ENCODE measurements around the gene NDUFAF7. TPM values are rescaled to one million over a fixed set of nuclear protein-coding genes. Genes with fewer than 3 reads are reported as not detected.
"Not testable (repeated sequence)": the region's sequence is repeated elsewhere in the genome, so short reads cannot be mapped to it uniquely, and the experiment has no call there.

Gene NDUFAF7
- total RNA-seq, 4 donors from 2014 or later = 11.9 to 17.3 (median 12.5) TPM

- TF ChIP-seq, protein P1, sequence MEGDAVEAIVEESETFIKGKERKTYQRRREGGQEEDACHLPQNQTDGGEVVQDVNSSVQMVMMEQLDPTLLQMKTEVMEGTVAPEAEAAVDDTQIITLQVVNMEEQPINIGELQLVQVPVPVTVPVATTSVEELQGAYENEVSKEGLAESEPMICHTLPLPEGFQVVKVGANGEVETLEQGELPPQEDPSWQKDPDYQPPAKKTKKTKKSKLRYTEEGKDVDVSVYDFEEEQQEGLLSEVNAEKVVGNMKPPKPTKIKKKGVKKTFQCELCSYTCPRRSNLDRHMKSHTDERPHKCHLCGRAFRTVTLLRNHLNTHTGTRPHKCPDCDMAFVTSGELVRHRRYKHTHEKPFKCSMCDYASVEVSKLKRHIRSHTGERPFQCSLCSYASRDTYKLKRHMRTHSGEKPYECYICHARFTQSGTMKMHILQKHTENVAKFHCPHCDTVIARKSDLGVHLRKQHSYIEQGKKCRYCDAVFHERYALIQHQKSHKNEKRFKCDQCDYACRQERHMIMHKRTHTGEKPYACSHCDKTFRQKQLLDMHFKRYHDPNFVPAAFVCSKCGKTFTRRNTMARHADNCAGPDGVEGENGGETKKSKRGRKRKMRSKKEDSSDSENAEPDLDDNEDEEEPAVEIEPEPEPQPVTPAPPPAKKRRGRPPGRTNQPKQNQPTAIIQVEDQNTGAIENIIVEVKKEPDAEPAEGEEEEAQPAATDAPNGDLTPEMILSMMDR (IDR thresholded peaks at IDR 0.05) = no peak
- ATAC-seq (ENCODE audit: low FRiP score) (peak; percentile 62), DNase-seq (ENCODE audit: low spot score) (no peak)
Measured at GRCh38 chr2:37283207-37283606, 51.7 kb downstream of the NDUFAF7 start.

DNA sequence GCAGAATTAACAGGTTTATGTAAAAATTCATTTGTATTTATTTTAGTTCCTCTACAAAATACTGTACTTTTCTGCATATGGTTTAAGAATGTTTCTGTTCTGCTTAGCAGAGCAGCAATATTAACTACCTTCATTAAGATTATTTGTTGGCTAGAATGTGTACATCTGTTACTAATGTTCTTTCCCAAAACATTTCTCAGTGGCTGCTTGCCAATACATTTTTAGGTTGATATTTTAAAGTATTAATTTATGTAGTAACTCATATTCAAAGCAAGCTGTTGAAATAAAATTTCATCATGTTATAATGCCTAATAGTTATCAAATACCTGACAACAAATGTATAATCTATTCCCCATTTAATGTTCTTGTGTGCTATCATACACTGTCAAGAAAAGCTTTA is 52.9 kb downstream of the NDUFAF7 start:
- ATAC-seq (ENCODE audit: low FRiP score) = no peak
- no peak for DNase-seq (ENCODE audit: low spot score)
- TF ChIP-seq, protein P1 (IDR thresholded peaks at IDR 0.05) = no peak

DNA sequence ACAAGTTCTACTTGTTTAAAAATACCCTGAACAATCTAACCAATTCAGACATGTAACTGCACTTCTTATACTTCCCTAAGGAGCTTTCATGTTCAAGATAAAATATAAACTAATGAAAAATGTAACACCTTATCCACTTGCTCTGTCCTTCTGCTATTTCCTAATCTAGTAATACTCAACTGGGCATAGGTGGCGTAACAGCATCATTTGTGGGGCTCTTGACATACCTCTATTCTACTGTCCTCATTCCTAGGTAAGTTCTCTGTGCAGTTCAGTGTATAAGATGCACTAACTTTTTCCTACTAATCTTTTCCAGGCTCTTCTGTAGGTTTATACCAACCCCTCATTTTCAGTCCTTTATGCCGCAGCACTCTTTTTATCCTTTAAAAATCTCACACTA is 56.5 kb downstream of the NDUFAF7 start:
- ATAC-seq (ENCODE audit: low FRiP score) = no peak
- TF ChIP-seq, protein P1 (IDR thresholded peaks at IDR 0.05) = no peak
- DNase-seq (ENCODE audit: low spot score) = no peak

DNA sequence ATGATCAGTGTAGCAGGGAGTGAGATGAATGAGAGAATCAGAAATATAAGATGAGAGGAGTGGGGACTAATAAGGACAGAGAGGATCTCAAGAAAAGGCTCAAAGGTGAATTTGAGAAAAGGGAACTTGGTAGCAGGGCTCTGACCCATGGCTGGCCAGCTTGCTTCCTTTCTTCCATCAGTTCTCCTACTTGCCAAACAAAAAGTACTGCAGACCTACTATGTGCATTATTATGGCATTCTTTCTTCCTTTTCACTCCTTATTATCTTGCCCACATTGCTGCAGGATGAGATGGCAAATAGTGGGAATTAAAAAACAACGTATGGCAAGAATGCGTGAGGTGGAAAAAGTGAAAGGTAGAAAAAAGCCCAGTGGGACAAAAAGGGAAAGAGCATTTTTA is 60.2 kb downstream of the NDUFAF7 start:
- TF ChIP-seq, protein P1 (IDR thresholded peaks at IDR 0.05) = no peak
- ATAC-seq (ENCODE audit: low FRiP score) (no peak), DNase-seq (ENCODE audit: low spot score) (no peak)

DNA sequence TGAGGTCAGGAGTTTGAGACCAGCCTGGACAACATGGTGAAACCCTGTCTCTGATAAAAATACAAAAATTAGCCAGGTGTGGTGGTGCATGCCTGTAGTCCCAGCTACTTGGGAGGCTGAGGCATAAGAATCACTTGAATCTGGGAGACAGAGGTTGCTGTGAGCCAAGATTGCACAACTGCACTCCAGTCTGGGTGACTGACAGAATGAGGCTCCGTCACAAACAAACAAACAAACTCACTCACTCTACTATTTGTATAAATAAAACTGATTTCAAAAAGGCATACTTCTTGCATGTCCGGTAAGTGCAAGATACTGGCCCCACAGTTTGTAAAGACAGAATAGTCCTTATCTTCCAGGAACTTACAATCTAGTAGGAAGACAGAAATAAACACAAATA is 63.4 kb downstream of the NDUFAF7 start:
- DNase-seq (ENCODE audit: low spot score); ATAC-seq (ENCODE audit: low FRiP score): not testable (repeated sequence)

GRCh38 chr2:37295469-37296073 is 64.1 kb downstream of the NDUFAF7 start:
- DNase-seq (ENCODE audit: low spot score) = no peak
- ATAC-seq (ENCODE audit: low FRiP score) = no peak
- TF ChIP-seq, protein P1 (IDR thresholded peaks at IDR 0.05) = no peak

GRCh38 chr2:37297632-37298031 is 66.2 kb downstream of the NDUFAF7 start:
- ATAC-seq (ENCODE audit: low FRiP score) = no peak
- TF ChIP-seq, protein P1 (IDR thresholded peaks at IDR 0.05) = no peak
- no peak for DNase-seq (ENCODE audit: low spot score)

Other genes with a start within 250 kb of the NDUFAF7 start
- gene HEATR5B, start 147.3 kb upstream of the NDUFAF7 start, total RNA-seq = 10 to 100 TPM; 27.7 to 50.4 (median 35.5) TPM
- gene GPATCH11, start 147.1 kb upstream of the NDUFAF7 start, total RNA-seq = 10 to 100 TPM; 16.6 to 38.5 (median 17.2) TPM
- gene EIF2AK2, start 74.7 kb upstream of the NDUFAF7 start, total RNA-seq = 10 to 100 TPM; 19.1 to 46.8 (median 22.5) TPM
- not detected for gene SULT6B1, start 43.0 kb upstream of the NDUFAF7 start, total RNA-seq
- gene CEBPZOS, start 35.2 kb upstream of the NDUFAF7 start, total RNA-seq = 10 to 100 TPM; 14.1 to 23.7 (median 20.1) TPM
- gene CEBPZ, start 62 bp upstream of the NDUFAF7 start, total RNA-seq = 10 to 100 TPM; 30.6 to 67.3 (median 40.9) TPM
- 10 to 100 TPM; 26.4 to 68.3 (median 42.3) TPM for gene PRKD3, start 93.2 kb downstream of the NDUFAF7 start, total RNA-seq
- 10 to 100 TPM in 1 of 4 donors, 1 to 10 TPM in 3; 1.9 to 10.9 (median 5.3) TPM for gene QPCT, start 113.0 kb downstream of the NDUFAF7 start, total RNA-seq

Measured in omental fat pad (tissue), 4 donors.